Fibroblast of lung (primary cell): ENCODE data around the gene SPRYD3. TPM values are rescaled to one million over a fixed set of nuclear protein-coding genes. Genes with fewer than 3 reads are reported as not detected.

Experiments used
- DNase-seq, 2 donors: peaks; one replicate each; pipeline versions ENCODE4 v3.0.0 to v3.0.0-alpha.2; 2010; ENCODE audit warnings: low read depth in 2 of 2
- H2AFZ ChIP-seq: 2 replicates; pipeline ENCODE4 v1.5.1; 2012; ENCODE audit warnings: low read length, control low read depth, inconsistent platforms
- H3K27ac ChIP-seq: 2 replicates; pipeline ENCODE4 v1.5.1; 2011; ENCODE audit warnings: low read length, control low read depth; ENCODE audit not compliant: insufficient read depth
- H3K27me3 ChIP-seq: 2 replicates; pipeline ENCODE4 v1.5.1; 2011; ENCODE audit warnings: mild to moderate bottlenecking, low read length; ENCODE audit not compliant: control insufficient read depth, insufficient read depth
- H3K36me3 ChIP-seq: 2 replicates; pipeline ENCODE4 v1.5.1; 2011; ENCODE audit warnings: low read length; ENCODE audit not compliant: control insufficient read depth, insufficient read depth
- H3K4me1 ChIP-seq: 2 replicates; pipeline ENCODE4 v1.5.1; 2011; ENCODE audit warnings: low read length; ENCODE audit not compliant: control insufficient read depth, insufficient read depth; ENCODE audit errors: extremely low read depth
- H3K4me2 ChIP-seq: 2 replicates; pipeline ENCODE4 v1.5.1; 2011; ENCODE audit warnings: low read length, control low read depth; ENCODE audit not compliant: insufficient read depth; ENCODE audit errors: extremely low read depth
- H3K4me3 ChIP-seq, 4 experiments: fragments of 200-600 bp in 1 of 4; sonication (generic) in 1 of 4; replicated peaks in 1 of 4; 2 replicates each; pipeline ENCODE4 v1.5.1; 2011 to 2016; ENCODE audit warnings: low read length in 4 of 4, low read depth in 3 of 4, mild to moderate bottlenecking in 3 of 4, control low read depth in 2 of 4, inconsistent platforms in 1 of 4, mixed read lengths in 1 of 4; ENCODE audit not compliant: insufficient read depth in 1 of 4; ENCODE audit errors: control extremely low read depth in 1 of 4
- H3K79me2 ChIP-seq: 2 replicates; pipeline ENCODE4 v1.5.1; 2012; ENCODE audit warnings: mild to moderate bottlenecking, low read length, inconsistent platforms; ENCODE audit not compliant: control insufficient read depth, insufficient read depth
- H3K9ac ChIP-seq: 2 replicates; pipeline ENCODE4 v1.5.1; 2011; ENCODE audit warnings: mild to moderate bottlenecking, low read length, control low read depth; ENCODE audit not compliant: insufficient read depth
- H3K9me3 ChIP-seq: 2 replicates; pipeline ENCODE4 v1.5.1; 2012; ENCODE audit warnings: low read depth, low read length; ENCODE audit not compliant: control insufficient read depth, insufficient read depth
- H4K20me1 ChIP-seq: 2 replicates; pipeline ENCODE4 v1.5.1; 2011; ENCODE audit warnings: low read length; ENCODE audit not compliant: control insufficient read depth, insufficient read depth; ENCODE audit errors: extremely low read depth
- EZH2 ChIP-seq: IDR thresholded peaks from 2 replicates; pipeline ENCODE4 v1.5.1; 2012; ENCODE audit warnings: low read length, control low read depth, mild to moderate bottlenecking; ENCODE audit errors: missing control alignments
- polyA plus RNA-seq, 2 donors: library from polyadenylated mRNA; depleted of rRNA in 1 of 2; stranded (reverse) in 1 of 2; unstranded in 1 of 2; fragments of >200 nt; gene quantifications; 2 replicates each; pipeline ENCODE4 v1.2.1, GENCODE V29; 2011 to 2012; ENCODE audit warnings: missing spikeins in 1 of 2
- total RNA-seq: library from RNA; depleted of rRNA; stranded (reverse); fragments of >200 nt; gene quantifications from 2 replicates; pipeline ENCODE4 v1.2.1, GENCODE V29; 2014
- TF ChIP-seq, protein P1 (sequence below), 2 donors: IDR thresholded peaks in 1 of 2; conservative IDR thresholded peaks in 1 of 2; 1 replicate in 1 of 2; 2 replicates in 1 of 2; pipeline ENCODE4 v1.5.1; 2011 to 2012; ENCODE audit warnings: low read length in 2 of 2, control low read depth in 1 of 2, inconsistent platforms in 1 of 2, low read depth in 1 of 2, mild to moderate bottlenecking in 1 of 2

Gene SPRYD3
- total and polyA plus RNA-seq, 2 donors (not counting 1 experiment from before 2014, with no cell fraction given) = 18.2 to 23.3 TPM

DNA sequence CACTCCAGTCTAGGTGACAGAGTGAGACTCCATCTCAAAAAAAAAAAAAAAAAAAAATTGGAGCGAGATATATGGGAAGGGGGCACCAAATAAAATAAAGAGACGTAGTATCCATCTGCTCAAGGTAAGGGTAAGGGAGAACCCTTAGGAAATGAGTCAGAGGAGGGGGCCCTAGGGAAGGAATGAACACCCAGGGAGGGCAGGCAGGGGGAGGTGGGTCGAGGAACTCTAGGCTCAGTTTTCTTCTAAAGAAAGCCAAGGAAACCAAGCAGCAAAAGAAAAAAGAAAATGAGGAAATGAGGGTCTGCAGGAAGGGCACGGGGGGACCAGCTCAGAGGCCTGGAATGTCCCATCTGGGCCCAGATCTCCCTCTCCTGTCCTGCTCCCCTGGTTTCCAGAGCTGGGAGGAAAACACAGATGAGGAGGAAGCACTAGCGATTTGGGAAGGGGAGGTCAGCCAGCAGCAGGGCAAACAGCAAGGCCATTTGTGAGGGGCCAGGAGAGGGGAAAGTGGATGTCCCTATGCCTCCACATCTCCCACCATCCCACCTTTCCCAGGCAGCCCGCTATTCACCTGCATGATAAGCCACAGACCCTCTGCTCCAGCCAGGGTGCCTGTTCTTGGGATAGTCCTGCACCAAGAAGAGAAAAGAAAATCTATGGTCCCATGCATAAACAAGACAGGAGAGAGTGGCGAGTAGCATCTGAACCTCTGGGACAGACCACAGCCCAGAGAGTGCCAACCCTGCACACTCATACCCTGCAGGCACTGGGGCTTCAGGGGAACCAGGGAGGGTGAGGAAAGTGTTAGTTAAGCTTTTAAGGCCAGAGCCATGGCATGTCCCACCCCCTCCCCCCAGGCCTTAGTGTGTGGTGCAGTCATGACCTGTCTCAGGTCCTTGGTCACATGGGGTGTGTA is 11.9 kb downstream of the SPRYD3 start:
- Histone ChIP-seq H3K27ac (no peak overlapping the region), H4K20me1 (no peaks in the 10 kb centered on the region)

DNA sequence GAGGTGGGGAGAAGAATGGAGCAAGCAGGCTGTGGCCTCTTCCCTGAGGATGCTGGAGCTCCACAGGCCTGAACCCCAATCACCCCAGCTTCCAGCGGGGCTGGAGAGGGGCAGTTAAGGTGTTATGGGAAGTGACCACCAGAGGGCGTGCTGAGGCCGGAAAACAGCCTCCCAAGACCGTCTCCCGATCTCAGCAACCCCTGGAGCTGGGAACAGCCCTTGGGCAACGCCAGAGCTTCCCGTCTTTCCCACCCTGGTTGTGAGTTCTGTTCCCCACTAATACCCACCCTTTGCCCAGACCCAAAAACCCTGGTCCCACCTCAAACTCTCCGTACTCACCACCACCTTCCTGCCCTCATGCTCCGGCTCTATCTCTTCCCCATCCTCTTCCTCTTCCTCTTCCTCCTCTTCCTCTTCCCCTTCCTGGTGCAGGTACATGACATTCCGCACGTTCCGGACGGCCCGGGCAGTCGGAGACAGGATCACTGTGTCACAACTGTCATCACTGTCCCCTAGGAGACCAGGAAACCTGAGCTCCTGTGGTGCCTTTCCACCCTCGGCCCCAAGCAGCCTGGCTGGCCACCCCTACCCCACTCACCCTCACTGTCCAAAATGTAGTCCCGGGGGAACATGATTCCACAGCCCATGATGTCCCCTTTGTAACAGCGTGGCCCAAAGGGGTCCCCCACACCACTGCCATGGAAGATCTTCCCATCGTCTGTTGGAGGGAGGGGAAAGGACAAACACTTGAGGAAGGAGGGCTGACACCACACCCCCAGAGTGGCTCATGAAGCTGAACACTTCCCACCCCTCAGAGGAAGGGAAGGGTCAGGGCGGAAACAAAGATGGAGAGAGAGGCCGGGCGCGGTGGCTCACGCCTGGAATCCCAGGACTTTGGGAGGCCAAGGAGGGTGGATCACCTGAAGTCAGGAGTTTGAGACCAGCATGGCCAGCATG is 12.9 kb downstream of the SPRYD3 start:
- peaks cover 16% of the 10 kb centered on the region for H3K36me3 ChIP-seq
- no peaks in the 10 kb centered on the region for H3K9me3 ChIP-seq
- H3K79me2 ChIP-seq = no peaks in the 10 kb centered on the region
- TF ChIP-seq, protein P1, sequence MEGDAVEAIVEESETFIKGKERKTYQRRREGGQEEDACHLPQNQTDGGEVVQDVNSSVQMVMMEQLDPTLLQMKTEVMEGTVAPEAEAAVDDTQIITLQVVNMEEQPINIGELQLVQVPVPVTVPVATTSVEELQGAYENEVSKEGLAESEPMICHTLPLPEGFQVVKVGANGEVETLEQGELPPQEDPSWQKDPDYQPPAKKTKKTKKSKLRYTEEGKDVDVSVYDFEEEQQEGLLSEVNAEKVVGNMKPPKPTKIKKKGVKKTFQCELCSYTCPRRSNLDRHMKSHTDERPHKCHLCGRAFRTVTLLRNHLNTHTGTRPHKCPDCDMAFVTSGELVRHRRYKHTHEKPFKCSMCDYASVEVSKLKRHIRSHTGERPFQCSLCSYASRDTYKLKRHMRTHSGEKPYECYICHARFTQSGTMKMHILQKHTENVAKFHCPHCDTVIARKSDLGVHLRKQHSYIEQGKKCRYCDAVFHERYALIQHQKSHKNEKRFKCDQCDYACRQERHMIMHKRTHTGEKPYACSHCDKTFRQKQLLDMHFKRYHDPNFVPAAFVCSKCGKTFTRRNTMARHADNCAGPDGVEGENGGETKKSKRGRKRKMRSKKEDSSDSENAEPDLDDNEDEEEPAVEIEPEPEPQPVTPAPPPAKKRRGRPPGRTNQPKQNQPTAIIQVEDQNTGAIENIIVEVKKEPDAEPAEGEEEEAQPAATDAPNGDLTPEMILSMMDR (conservative IDR thresholded peaks at IDR 0.05 in 1 of 2, IDR thresholded peaks at IDR 0.05 in 1 of 2; ENCODE audit: low read depth in 1 of 2, low read length in 2 of 2) = peak; percentile 75 to 88
- TF ChIP-seq EZH2 = no peak
- no peaks in the 10 kb centered on the region for H4K20me1 ChIP-seq
- peak; percentile 67 to 88 for DNase-seq
- H3K27ac ChIP-seq = peak overlapping the region; percentile 69
- H3K27me3 ChIP-seq = no peaks in the 10 kb centered on the region
- no peak overlapping the region for H3K4me3 ChIP-seq
- H3K4me1 ChIP-seq = peaks cover 61% of the 10 kb centered on the region
- H3K4me2 ChIP-seq = no peak overlapping the region
- no peak overlapping the region for H2AFZ ChIP-seq
- no peak overlapping the region for H3K9ac ChIP-seq

More for the DNA sequence above, 11.9 kb downstream of the SPRYD3 start:
- Histone ChIP-seq H3K79me2 (no peaks in the 10 kb centered on the region), H3K4me2 (no peak overlapping the region), H3K4me1 (peaks cover 58% of the 10 kb centered on the region), H3K9me3 (no peaks in the 10 kb centered on the region), H3K27me3 (no peaks in the 10 kb centered on the region), H2AFZ (no peak overlapping the region), H3K4me3 (no peak overlapping the region), H3K9ac (no peak overlapping the region), H3K36me3 (peaks cover 10% of the 10 kb centered on the region)
- no peak for DNase-seq
- no peak for TF ChIP-seq EZH2

DNA sequence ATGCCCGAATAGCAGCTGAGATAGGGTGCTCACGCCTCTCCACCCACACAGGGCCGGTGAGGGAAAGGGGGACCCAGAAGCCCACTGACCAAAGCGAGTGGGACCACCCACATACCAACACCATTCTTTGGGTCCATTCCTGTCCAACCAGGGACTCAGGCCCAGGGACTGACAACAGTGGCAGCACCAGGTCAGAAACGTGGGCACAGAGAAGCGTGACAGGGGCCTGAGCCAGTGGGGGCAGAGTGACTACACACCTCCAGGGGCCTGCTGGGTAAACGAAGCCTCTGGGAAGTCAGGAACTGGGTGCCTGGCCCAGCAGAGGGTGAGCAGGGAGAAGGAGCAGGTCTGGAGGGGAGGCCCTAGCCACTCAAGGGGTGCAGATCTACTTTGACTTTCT is 13.7 kb downstream of the SPRYD3 start:
- H3K27ac ChIP-seq = peak overlapping the region; percentile 69
- no peak overlapping the region for H3K9ac ChIP-seq
- no peak for TF ChIP-seq EZH2
- TF ChIP-seq, protein P1 (conservative IDR thresholded peaks at IDR 0.05 in 1 of 2, IDR thresholded peaks at IDR 0.05 in 1 of 2; ENCODE audit: low read depth in 1 of 2, low read length in 2 of 2) = no peak

More for the DNA sequence above, 13.7 kb downstream of the SPRYD3 start:
- no peak overlapping the region for H3K4me3 ChIP-seq
- H3K79me2 ChIP-seq = no peaks in the 10 kb centered on the region
- H4K20me1 ChIP-seq = no peaks in the 10 kb centered on the region
- no peak for DNase-seq
- H3K4me1 ChIP-seq = peaks cover 58% of the 10 kb centered on the region
- H2AFZ ChIP-seq = no peak overlapping the region
- H3K9me3 ChIP-seq = no peaks in the 10 kb centered on the region
- no peak overlapping the region for H3K4me2 ChIP-seq
- H3K27me3 ChIP-seq = no peaks in the 10 kb centered on the region
- peaks cover 22% of the 10 kb centered on the region for H3K36me3 ChIP-seq
